ENCODE results near the gene TENM4. TPM values are rescaled to one million over a fixed set of nuclear protein-coding genes. Genes with fewer than 3 reads are reported as not detected.

Gene TENM4
- total RNA-seq, 4 donors from 2014 or later, result 1.1 to 2.7 (median 2.0) TPM

DNA sequence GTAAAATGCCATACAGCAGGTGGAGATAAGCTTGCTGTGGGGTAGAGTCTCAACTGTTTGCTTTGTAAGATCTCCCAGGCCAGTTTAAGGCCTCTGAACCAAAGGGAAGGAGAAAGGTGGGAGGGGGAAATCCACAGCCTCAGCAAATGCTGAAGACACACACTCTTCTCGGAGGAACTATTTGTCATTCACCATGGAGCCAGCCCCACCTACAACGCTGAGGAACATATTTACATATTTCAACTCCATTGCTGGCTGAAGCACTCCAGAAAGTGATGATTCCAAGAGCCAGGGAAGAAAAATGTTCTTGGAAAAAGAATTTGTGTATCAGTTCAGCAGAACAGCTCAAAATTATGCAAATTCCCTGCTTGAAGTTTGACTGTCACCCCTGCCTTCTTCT, 6.5 kb downstream of the TENM4 start:
- Histone ChIP-seq H3K9me3 (peaks cover 0 to 5% (median 0%) of the 10 kb centered on the region in 4 donors), H3K27ac (no peak overlapping the region), H3K27me3 (peaks cover 0 to 15% of the 10 kb centered on the region in 2 donors), H3K36me3 (no peaks in the 10 kb centered on the region), H3K4me3 (no peak overlapping the region), H3K4me1 (peaks cover 0 to 24% (median 10%) of the 10 kb centered on the region in 4 donors)
- TF ChIP-seq CTCF (IDR thresholded peaks at IDR 0.05) (no peak), POLR2A (IDR thresholded peaks at IDR 0.05) (no peak)
- no peak for DNase-seq

- TF ChIP-seq POLR2A (IDR thresholded peaks at IDR 0.05), result no peak
- TF ChIP-seq CTCF (IDR thresholded peaks at IDR 0.05), result no peak
- Histone ChIP-seq H3K4me3 (no peak overlapping the region), H3K36me3 (no peaks in the 10 kb centered on the region), H3K27me3 (peaks cover 0 to 1% of the 10 kb centered on the region in 2 donors), H3K4me1 (peaks cover 0 to 6% (median under 1%) of the 10 kb centered on the region in 4 donors), H3K27ac (no peak overlapping the region), H3K9me3 (no peaks in the 10 kb centered on the region)
- no peak for DNase-seq
These were observed 8.7 kb downstream of the TENM4 start for GRCh38 chr11:79432138-79432537.

DNA sequence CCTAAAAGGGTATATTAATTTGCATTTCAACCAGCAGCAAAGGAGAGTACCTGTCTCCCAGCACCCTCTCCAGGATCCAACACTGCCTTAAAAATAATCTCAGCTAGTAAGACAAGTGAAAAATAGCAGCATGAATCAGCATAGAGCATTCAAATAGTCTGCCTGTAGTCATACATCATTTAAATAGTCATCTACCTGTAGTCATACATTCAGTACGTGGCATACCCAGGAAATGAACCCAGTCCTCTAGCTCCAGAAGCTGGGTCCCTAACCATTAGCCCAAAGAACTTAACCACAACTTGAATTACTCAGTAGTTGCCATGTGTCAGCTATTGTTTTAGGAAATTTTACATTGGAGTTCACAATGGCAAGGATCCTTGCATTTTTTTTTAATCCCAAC, 9.3 kb downstream of the TENM4 start:
- H3K4me3 ChIP-seq, result no peak overlapping the region
- H3K9me3 ChIP-seq, result no peaks in the 10 kb centered on the region
- H3K27me3 ChIP-seq, result no peaks in the 10 kb centered on the region
- no peaks in the 10 kb centered on the region for H3K36me3 ChIP-seq
- no peak for TF ChIP-seq POLR2A (IDR thresholded peaks at IDR 0.05)
- TF ChIP-seq CTCF (IDR thresholded peaks at IDR 0.05), result no peak
- H3K27ac ChIP-seq, result no peak overlapping the region
- no peak for DNase-seq
- no peaks in the 10 kb centered on the region for H3K4me1 ChIP-seq

- TF ChIP-seq CTCF (IDR thresholded peaks at IDR 0.05), result no peak
- TF ChIP-seq POLR2A (IDR thresholded peaks at IDR 0.05), result no peak
- H3K4me1 ChIP-seq, result no peaks in the 10 kb centered on the region
- no peak overlapping the region for H3K27ac ChIP-seq
- no peaks in the 10 kb centered on the region for H3K9me3 ChIP-seq
- no peak for DNase-seq
- H3K36me3 ChIP-seq, result no peaks in the 10 kb centered on the region
- H3K4me3 ChIP-seq, result no peak overlapping the region
- no peaks in the 10 kb centered on the region for H3K27me3 ChIP-seq
These were observed 10.6 kb downstream of the TENM4 start for GRCh38 chr11:79430280-79430679.

- Histone ChIP-seq H3K9me3 (no peaks in the 10 kb centered on the region), H3K27ac (no peak overlapping the region), H3K36me3 (no peaks in the 10 kb centered on the region), H3K4me1 (no peaks in the 10 kb centered on the region), H3K27me3 (no peaks in the 10 kb centered on the region), H3K4me3 (no peak overlapping the region)
- DNase-seq, result no peak
- TF ChIP-seq POLR2A (IDR thresholded peaks at IDR 0.05), result no peak
- no peak for TF ChIP-seq CTCF (IDR thresholded peaks at IDR 0.05)
These were observed 12.4 kb downstream of the TENM4 start for GRCh38 chr11:79428406-79428805.

Measured in Peyer's patch (tissue), 4 donors.